Spinal cord (tissue), 10 donors: ENCODE measurements around the gene ABCA6. TPM values are rescaled to one million over a fixed set of nuclear protein-coding genes. Genes with fewer than 3 reads are reported as not detected.

Experiments
- DNase-seq, 6 donors: peaks; one replicate each; pipeline versions ENCODE4 v3.0.0 to v3.0.0-alpha.2; 2013 to 2015; ENCODE audit warnings: low spot score in 6 of 6, low read depth in 4 of 6
- H3K27ac ChIP-seq: one replicate; pipeline ENCODE4 v1.5.1; 2013; ENCODE audit warnings: low read depth, low read length, control low read depth
- H3K27me3 ChIP-seq: one replicate; pipeline ENCODE4 v1.6.1; 2013; ENCODE audit warnings: low read length; ENCODE audit not compliant: control insufficient read depth, insufficient read depth
- H3K36me3 ChIP-seq: one replicate; pipeline ENCODE4 v1.6.1; 2013; ENCODE audit warnings: low read length; ENCODE audit not compliant: control insufficient read depth, insufficient read depth
- H3K4me1 ChIP-seq: one replicate; pipeline ENCODE4 v1.6.1; 2013; ENCODE audit warnings: low read length; ENCODE audit not compliant: control insufficient read depth, insufficient read depth
- H3K4me3 ChIP-seq: one replicate; pipeline ENCODE4 v1.5.1; 2013; ENCODE audit warnings: low read depth, low read length, control low read depth
- H3K9me3 ChIP-seq: one replicate; pipeline ENCODE4 v1.6.1; 2013; ENCODE audit warnings: low read length; ENCODE audit not compliant: control insufficient read depth, insufficient read depth
- WGBS: methylation state at CpG from one replicate; pipeline ENCODE4 v1.1.5; 2013; ENCODE audit warnings: missing lambda C conversion rate; ENCODE audit not compliant: insufficient coverage; 5-methylcytosine and 5-hydroxymethylcytosine counted together
- polyA plus RNA-seq, 2 donors: library from polyadenylated mRNA; unstranded; fragments of 120-200 nt; gene quantifications; one replicate each; pipeline ENCODE4 v1.2.1, GENCODE V29; 2013; ENCODE audit not compliant: insufficient read length in 2 of 2
- total RNA-seq, 2 donors: library from RNA; depleted of rRNA in 1 of 2; stranded (reverse); fragments of 120-200 nt in 1 of 2; fragments of >200 nt in 1 of 2; gene quantifications; one replicate each; pipeline versions ENCODE4 v1.2.3 to v1.2.4, GENCODE V29; 2013 to 2014
- donor health status: healthy.

Gene ABCA6
- total and polyA plus RNA-seq, 4 donors: 0.93 to 17.9 (median 4.8) TPM

DNA sequence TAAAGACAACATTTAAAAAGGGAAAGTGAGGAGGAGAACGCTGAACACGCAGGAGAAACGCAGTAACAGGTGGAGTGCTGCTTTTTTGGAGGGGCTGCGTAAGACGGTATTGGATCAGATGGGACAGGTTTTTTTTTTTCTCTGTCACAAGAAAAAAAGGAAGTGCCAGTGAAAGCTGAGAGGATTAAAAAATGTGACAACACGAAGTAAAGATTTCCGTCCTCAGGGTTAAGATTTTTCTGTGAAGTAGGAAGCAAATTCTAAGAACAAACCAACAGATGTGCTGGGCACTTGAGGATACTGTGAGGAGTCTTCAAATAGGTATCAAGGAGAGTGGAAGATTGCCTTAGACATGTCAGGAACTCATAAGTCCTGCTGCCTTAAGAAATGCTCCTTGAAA is 75.2 kb downstream of the ABCA6 start:
- no peak overlapping the region for H3K4me3 ChIP-seq
- no peaks in the 10 kb centered on the region for H3K36me3 ChIP-seq
- H3K27me3 ChIP-seq: no peaks in the 10 kb centered on the region
- no peaks in the 10 kb centered on the region for H3K9me3 ChIP-seq
- no peak for DNase-seq
- no peak overlapping the region for H3K27ac ChIP-seq
- no peaks in the 10 kb centered on the region for H3K4me1 ChIP-seq
- WGBS: 86% methylated on average over 7 of the region's 7 CpGs

DNA sequence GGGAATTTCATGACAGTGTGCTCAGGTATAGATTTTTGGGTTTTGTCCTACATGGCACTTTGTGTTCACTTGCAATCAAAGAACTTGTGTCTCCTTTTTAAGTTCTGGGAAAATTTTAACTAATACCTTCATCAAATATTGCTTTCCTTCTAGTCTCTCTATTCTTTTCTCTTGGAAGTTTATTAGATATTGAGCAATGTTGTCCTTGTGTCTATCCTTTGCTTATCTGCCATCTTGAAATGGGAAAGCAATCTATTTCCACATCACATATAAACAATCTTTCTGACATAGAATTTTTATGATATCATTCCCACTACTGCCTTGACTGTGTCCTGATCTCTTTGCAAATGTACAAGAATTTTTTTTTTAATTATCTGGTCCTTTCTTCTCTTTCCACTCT is 76.6 kb downstream of the ABCA6 start:
- H3K27me3 ChIP-seq: no peaks in the 10 kb centered on the region
- H3K27ac ChIP-seq: no peak overlapping the region
- H3K9me3 ChIP-seq: no peaks in the 10 kb centered on the region
- H3K4me3 ChIP-seq: no peak overlapping the region
- no peaks in the 10 kb centered on the region for H3K36me3 ChIP-seq
- H3K4me1 ChIP-seq: no peaks in the 10 kb centered on the region
- DNase-seq: no peak

DNA sequence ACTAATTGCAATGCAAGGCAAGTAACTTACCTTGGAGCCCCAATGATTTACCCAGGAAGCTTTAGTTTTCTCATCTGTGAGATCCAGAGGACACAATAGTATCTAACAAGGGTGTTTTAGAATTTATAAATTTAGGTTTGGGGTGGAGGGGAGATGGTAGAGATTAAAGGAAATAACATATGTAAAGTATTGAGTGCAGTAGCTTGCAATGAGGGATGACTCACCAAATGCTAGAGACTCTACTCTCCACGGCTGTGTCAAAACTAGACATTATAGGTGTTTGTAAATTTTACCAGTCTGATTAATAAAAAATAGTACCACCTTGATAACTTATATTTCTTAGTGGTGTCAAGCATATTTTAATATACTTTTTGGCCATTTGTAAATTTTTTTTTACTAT is 77.2 kb downstream of the ABCA6 start:
- no peak overlapping the region for H3K4me3 ChIP-seq
- H3K27ac ChIP-seq: no peak overlapping the region
- H3K9me3 ChIP-seq: no peaks in the 10 kb centered on the region
- H3K27me3 ChIP-seq: no peaks in the 10 kb centered on the region
- H3K4me1 ChIP-seq: no peaks in the 10 kb centered on the region
- WGBS: no CpG with 5 or more reads among the region's 1 CpG
- no peak for DNase-seq
- H3K36me3 ChIP-seq: no peaks in the 10 kb centered on the region

DNA sequence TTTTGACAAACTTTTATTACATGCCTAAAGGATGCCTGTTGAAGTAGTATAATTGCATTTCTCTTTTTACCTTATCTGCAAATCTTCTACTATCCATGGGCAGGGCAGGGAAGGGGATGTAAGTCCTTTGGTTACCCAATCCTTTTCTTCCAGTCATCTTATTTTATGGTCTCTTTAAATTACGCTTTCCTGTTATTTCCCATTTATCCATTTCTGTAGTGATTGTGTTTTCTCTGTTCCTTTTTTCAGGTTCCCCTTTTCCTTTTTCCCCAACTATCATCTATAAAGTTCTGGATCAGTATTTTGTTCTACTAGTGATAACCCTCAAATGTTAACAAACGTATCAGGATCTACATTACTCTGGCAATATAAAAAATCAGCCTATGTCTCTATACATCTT is 77.7 kb downstream of the ABCA6 start:
- WGBS: 89% methylated on average over 1 of the region's 2 CpGs
- Histone ChIP-seq H3K9me3 (no peaks in the 10 kb centered on the region), H3K4me1 (no peaks in the 10 kb centered on the region), H3K4me3 (no peak overlapping the region), H3K36me3 (no peaks in the 10 kb centered on the region), H3K27ac (no peak overlapping the region), H3K27me3 (no peaks in the 10 kb centered on the region)
- DNase-seq: no peak

DNA sequence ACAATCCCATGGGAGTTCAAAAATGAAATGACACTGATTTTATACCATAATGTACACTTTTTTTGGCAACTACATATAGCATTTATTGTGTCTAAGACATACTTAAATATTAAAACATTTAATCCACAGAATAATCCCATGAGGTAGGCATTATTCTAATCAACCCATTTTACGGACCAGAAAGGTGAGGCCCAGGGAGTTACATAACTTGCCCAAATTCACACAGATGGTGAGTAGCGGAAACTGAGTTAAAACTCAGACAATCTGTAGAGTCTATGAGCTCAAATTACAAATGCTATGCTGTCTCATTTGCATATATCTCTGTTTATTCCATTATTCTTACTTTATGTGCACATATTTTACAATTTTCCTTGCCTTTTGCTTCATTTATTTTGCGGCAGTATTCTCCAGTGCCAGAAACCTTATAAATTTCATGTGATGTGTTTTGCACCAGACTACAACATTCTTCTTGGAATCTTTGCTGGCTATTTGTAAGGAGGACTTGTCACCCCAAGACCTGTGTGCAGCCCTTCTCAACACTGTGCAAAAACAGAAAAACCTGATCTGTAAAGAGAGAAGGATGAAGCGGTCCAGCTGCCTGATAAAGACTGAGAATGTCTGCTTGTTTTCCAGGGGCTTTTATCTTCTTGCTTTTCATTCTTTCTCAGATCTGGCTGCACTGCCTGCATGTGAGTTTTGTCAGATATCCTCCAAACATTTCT is 78.7 kb downstream of the ABCA6 start:
- H3K9me3 ChIP-seq: peaks cover 2% of the 10 kb centered on the region
- H3K36me3 ChIP-seq: no peaks in the 10 kb centered on the region
- H3K27me3 ChIP-seq: no peaks in the 10 kb centered on the region
- no peak overlapping the region for H3K4me3 ChIP-seq
- H3K4me1 ChIP-seq: no peaks in the 10 kb centered on the region
- 90% methylated on average over 1 of the region's 4 CpGs for WGBS
- peak overlapping the region; percentile 22 for H3K27ac ChIP-seq
- peak in 1 of 6 donors; percentile 10 for DNase-seq

- Histone ChIP-seq H3K27ac (peak overlapping the region; percentile 79), H3K4me3 (no peak overlapping the region), H3K27me3 (no peaks in the 10 kb centered on the region), H3K9me3 (peaks cover 2% of the 10 kb centered on the region), H3K4me1 (no peaks in the 10 kb centered on the region), H3K36me3 (no peaks in the 10 kb centered on the region)
- no peak for DNase-seq
- WGBS: no CpG with 5 or more reads among the region's 4 CpGs
These were observed 79.8 kb downstream of the ABCA6 start for GRCh38 chr17:69061721-69062556.

DNA sequence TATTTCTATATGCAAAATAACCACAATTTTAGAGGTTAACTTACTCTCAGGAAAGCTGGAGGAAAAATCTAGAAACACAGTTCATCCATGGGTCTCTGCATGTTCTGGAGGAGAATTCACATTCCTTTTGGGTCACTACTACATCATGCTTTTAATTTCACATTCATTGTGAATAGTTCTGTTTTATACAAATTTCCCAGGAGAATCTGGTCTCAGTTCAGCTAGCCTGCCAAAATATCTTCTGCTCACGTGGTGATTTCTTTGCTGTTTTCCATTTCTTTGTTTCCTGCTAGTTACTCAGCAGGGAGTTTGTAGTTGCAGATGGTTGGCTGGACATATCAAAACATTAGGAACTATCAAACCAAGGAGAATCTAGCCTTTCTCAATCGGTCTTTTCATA is 80.9 kb downstream of the ABCA6 start, which contains the start of gene ABCA9:
Gene ABCA9 (minus strand): TSS at position 106 of the 400 bp plus-strand sequence. CDS start 9,801 bp downstream, outside the sequence.
- DNase-seq: peak in 5 of 6 donors; percentile 1 to 82 (median 24)
- peak within 1 kb of the TSS; percentile 79 for H3K27ac ChIP-seq

DNA sequence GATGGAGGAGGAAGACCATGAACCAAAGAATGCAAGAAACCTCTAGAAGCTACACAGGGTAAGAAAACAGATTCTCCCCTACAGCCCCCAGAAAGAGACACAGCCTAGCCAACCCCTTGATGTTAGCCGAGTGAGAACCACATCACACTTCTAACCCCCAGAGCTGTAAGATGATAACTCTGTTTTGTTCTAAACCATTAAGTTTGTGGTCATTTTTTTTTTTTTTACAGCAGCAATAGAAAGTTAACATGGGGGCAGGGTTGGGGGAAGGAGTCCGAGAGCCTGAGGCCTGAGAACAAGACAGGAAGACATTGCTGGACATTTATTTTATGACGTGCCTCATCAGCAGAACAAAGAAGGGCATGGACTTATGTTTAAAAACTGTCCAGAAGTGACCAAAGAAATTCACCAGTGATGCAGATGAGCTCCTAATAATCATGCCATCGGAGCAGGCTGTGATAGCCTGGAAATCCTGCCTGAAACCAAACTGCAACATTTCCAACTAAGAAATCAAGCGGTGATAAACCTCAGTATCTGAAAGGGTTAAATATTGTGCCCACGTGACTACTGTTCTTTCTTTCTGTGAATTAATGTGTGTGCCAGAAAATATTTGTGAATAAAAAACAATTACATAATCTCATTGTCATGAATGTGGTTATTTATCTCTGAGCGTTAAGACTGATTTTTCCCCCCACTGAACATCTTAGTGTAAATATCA is 82.1 kb downstream of the ABCA6 start:
- Histone ChIP-seq H3K27ac (peak overlapping the region; percentile 79), H3K36me3 (no peaks in the 10 kb centered on the region), H3K4me1 (no peaks in the 10 kb centered on the region), H3K4me3 (peak overlapping the region; percentile 27), H3K9me3 (peaks cover 5% of the 10 kb centered on the region), H3K27me3 (no peaks in the 10 kb centered on the region)
- 63% methylated on average over 2 of the region's 7 CpGs for WGBS
- peak in 1 of 6 donors; percentile 30 for DNase-seq

More for the DNA sequence above, 80.9 kb downstream of the ABCA6 start, which contains the start of gene ABCA9:
- no peaks in the 10 kb centered on the region for H3K4me1 ChIP-seq
- H3K36me3 ChIP-seq: no peaks in the 10 kb centered on the region
- peaks cover 5% of the 10 kb centered on the region for H3K9me3 ChIP-seq
- WGBS: no CpG with 5 or more reads among the region's 2 CpGs
- no peaks in the 10 kb centered on the region for H3K27me3 ChIP-seq
- peak within 1 kb of the TSS; percentile 27 for H3K4me3 ChIP-seq

- Histone ChIP-seq H3K4me3 (no peak overlapping the region), H3K36me3 (no peaks in the 10 kb centered on the region), H3K9me3 (peaks cover 5% of the 10 kb centered on the region), H3K27ac (no peak overlapping the region), H3K27me3 (no peaks in the 10 kb centered on the region), H3K4me1 (no peaks in the 10 kb centered on the region)
- no peak for DNase-seq
- 89% methylated on average over 1 of the region's 1 CpG for WGBS
These were observed 83.5 kb downstream of the ABCA6 start for GRCh38 chr17:69058165-69058564.
